Neural crest cell (in vitro differentiated cells): Measurements from ENCODE around the gene FDXR. TPM values are rescaled to one million over a fixed set of nuclear protein-coding genes. Genes with fewer than 3 reads are reported as not detected.
A peak's percentile ranks its signal among the peaks of the same experiment; 100 is the strongest.
"Not testable (repeated sequence)": the region's sequence is repeated elsewhere in the genome, so short reads cannot be mapped to it uniquely, and the experiment has no call there.

ENCODE experiments used
- DNase-seq: peaks from one replicate; pipeline ENCODE4 v3.0.0; 2021; ENCODE audit warnings: low read depth, mixed read lengths, low spot score
- H3K27ac Mint-ChIP-seq: one replicate; pipeline ENCODE4 v1.8.0; 2021; ENCODE audit warnings: mild to moderate bottlenecking, mixed read lengths; ENCODE audit not compliant: unreplicated experiment
- H3K27me3 Mint-ChIP-seq: 2 replicates; pipeline ENCODE4 v1.8.0; 2021; ENCODE audit warnings: low read depth, mild to moderate bottlenecking, mixed read lengths
- H3K36me3 Mint-ChIP-seq: 2 replicates; pipeline ENCODE4 v1.8.0; 2021; ENCODE audit warnings: low read depth, mild to moderate bottlenecking, mixed read lengths
- H3K4me1 Mint-ChIP-seq: 2 replicates; pipeline ENCODE4 v1.8.0; 2021; ENCODE audit warnings: mixed read lengths
- H3K4me3 Mint-ChIP-seq: one replicate; pipeline ENCODE4 v1.8.0; 2021; ENCODE audit warnings: mild to moderate bottlenecking, mixed read lengths
- H3K9me3 Mint-ChIP-seq: 2 replicates; pipeline ENCODE4 v1.8.0; 2021; ENCODE audit warnings: mixed read lengths
- total RNA-seq: library from RNA; stranded (reverse); gene quantifications from 2 replicates; pipeline ENCODE4 v1.2.1, GENCODE V29; 2021
- TF ChIP-seq, protein P1 (sequence below): fragments of 200-600 bp; sonication (generic); conservative IDR thresholded peaks from 2 replicates; pipeline ENCODE4 v1.5.0; 2021; ENCODE audit warnings: antibody characterized with exemption, mild to moderate bottlenecking

The FDXR gene
- total RNA-seq, 1 donor from 2014 or later: 14.8 TPM

DNA sequence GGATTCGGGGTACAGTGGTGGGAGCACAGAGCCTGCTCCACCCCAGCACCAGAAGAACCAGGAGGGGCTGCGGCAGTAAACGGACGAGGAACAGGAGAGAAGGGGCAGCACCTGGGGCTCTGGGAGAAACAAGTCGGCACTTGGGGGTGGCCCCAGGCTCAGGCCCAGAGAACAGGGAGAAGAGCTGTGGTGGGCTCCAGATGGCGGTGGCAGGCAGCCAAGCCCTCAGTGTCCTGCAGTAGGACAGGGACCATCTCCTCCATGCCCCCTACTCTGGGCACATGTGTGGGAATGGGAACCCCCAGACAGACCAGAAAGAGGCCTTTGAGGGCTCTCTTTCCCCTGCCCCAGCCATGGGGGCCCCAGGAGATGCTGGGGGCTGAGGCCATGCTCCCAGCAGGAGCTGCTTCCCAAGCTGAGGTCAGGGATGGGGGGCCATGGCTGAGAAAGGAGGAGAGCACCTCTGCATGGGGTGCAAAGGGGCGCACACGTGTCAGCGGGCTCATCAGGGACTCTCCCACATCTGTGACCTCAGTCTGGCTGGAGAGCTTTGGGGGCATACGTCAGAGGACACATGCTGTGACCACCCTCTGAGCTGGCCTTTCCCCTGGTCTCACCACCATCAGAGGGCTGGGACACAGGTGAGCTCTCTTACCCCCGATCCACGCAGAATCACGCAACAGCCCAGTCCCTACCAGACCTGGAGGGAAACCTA is 43.5 kb upstream of the FDXR start:
- DNase-seq: no peak
- Mint-ChIP-seq H3K4me1 (no peaks in the 10 kb centered on the region), H3K4me3 (no peak overlapping the region), H3K36me3 (no peaks in the 10 kb centered on the region), H3K9me3 (no peaks in the 10 kb centered on the region), H3K27ac (no peak overlapping the region), H3K27me3 (peaks cover 18% of the 10 kb centered on the region)
- TF ChIP-seq, protein P1, sequence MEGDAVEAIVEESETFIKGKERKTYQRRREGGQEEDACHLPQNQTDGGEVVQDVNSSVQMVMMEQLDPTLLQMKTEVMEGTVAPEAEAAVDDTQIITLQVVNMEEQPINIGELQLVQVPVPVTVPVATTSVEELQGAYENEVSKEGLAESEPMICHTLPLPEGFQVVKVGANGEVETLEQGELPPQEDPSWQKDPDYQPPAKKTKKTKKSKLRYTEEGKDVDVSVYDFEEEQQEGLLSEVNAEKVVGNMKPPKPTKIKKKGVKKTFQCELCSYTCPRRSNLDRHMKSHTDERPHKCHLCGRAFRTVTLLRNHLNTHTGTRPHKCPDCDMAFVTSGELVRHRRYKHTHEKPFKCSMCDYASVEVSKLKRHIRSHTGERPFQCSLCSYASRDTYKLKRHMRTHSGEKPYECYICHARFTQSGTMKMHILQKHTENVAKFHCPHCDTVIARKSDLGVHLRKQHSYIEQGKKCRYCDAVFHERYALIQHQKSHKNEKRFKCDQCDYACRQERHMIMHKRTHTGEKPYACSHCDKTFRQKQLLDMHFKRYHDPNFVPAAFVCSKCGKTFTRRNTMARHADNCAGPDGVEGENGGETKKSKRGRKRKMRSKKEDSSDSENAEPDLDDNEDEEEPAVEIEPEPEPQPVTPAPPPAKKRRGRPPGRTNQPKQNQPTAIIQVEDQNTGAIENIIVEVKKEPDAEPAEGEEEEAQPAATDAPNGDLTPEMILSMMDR: no peak

GRCh38 chr17:74911423-74911822 is 38.6 kb upstream of the FDXR start:
- DNase-seq, H3K27ac Mint-ChIP-seq, H3K9me3 Mint-ChIP-seq, H3K4me3 Mint-ChIP-seq, H3K36me3 Mint-ChIP-seq, H3K4me1 Mint-ChIP-seq: not testable (repeated sequence)
- peaks cover 30% of the 10 kb centered on the region for H3K27me3 Mint-ChIP-seq

DNA sequence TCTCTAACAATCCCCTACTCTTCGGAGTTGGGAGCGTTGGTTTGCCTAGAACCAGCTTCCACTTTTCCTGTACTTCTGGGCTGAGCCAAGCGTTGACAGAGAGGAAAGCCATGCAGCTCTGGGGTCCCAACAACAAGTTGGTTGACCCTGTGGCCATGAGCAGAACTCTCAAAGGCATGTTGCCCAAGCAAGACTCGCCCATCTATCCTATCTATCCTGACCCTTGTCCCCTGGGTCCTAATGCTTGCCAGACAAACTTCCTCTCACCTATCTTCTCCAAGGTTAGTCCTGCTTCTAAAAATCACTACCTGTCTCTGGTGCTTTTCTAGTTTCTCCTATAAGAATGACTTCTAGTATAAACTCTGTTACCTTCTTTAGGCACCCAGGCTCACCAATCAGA is 36.3 kb upstream of the FDXR start:
- DNase-seq, H3K36me3 Mint-ChIP-seq: not testable (repeated sequence)

GRCh38 chr17:74907012-74907411 is 34.2 kb upstream of the FDXR start:
- Mint-ChIP-seq H3K27me3 (peaks cover 36% of the 10 kb centered on the region), H3K4me1 (no peaks in the 10 kb centered on the region), H3K4me3 (no peak overlapping the region), H3K9me3 (peaks cover 3% of the 10 kb centered on the region), H3K27ac (no peak overlapping the region), H3K36me3 (no peaks in the 10 kb centered on the region)
- TF ChIP-seq, protein P1: no peak
- no peak for DNase-seq

More for the DNA sequence above, 36.3 kb upstream of the FDXR start:
- H3K9me3 Mint-ChIP-seq, H3K4me3 Mint-ChIP-seq, H3K4me1 Mint-ChIP-seq, H3K27ac Mint-ChIP-seq: not testable (repeated sequence)
- H3K27me3 Mint-ChIP-seq: peaks cover 32% of the 10 kb centered on the region

- DNase-seq, H3K27ac Mint-ChIP-seq, H3K36me3 Mint-ChIP-seq, H3K9me3 Mint-ChIP-seq, H3K4me3 Mint-ChIP-seq, H3K4me1 Mint-ChIP-seq: not testable (repeated sequence)
- H3K27me3 Mint-ChIP-seq: peaks cover 41% of the 10 kb centered on the region
These were observed 33.5 kb upstream of the FDXR start for GRCh38 chr17:74906214-74906793.

DNA sequence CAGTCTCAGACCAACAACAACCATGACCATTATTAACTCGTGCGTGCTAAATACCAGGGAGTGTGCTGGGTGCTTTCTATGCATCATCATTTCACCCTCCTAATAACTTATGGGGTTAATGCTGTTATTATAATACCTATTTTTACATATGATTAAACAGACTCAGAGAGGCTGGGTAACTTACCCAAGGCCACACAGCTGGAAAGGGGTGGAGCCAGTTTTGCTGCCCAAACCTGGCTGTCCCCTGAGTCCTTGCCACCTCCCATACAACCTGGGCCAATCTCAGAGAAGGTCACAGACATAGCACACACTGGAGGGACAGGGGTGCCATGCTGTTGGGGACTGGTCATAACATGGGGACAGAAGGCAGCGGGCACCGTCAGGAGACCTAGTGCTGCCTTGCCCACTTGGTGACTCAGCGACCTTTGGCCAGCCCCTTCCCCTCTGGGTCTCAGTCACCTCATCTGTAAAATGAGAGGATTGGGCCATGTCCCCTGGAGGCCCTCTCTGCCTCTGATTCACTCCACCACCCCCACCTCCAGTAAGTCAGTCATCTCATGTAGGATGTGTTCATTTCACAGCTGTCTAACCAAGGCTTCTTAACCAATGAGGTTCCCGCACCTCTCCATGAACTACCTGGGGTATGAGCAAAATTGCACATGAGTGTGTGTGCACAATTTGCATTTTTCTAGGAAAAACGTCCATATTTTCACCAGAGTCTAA is 32.1 kb upstream of the FDXR start:
- Mint-ChIP-seq H3K9me3 (peaks cover 3% of the 10 kb centered on the region), H3K27me3 (peaks cover 37% of the 10 kb centered on the region), H3K36me3 (no peaks in the 10 kb centered on the region), H3K4me3 (no peak overlapping the region), H3K4me1 (no peaks in the 10 kb centered on the region), H3K27ac (no peak overlapping the region)
- TF ChIP-seq, protein P1: no peak
- DNase-seq: no peak

DNA sequence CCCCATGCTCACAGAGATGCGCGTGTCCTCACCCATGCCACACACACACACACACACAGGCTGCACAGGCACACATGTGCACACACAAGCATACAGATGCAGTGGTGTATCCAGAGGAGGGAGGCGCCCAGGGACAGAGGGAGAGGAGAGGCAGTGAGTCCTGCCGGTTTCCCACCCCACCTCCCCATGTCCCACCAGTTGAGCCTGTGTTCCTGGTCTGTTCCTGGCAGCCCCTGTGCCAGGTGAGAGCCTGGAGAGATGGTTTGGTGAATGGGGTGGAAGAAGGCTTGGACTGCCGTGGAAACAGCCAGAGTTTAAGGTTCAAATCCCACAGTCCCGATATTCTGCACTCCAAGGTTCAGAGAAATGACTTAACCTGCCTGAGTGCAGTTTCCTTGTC is 30.9 kb upstream of the FDXR start:
- Mint-ChIP-seq H3K4me3 (no peak overlapping the region), H3K27me3 (peaks cover 34% of the 10 kb centered on the region), H3K27ac (peak overlapping the region; percentile 6), H3K9me3 (peaks cover 3% of the 10 kb centered on the region), H3K36me3 (no peaks in the 10 kb centered on the region), H3K4me1 (no peaks in the 10 kb centered on the region)
- DNase-seq: no peak
- TF ChIP-seq, protein P1: no peak
